ENCODE results near the gene SPOCK3.
"Not testable (repeated sequence)": the region's sequence is repeated elsewhere in the genome, so short reads cannot be mapped to it uniquely, and the experiment has no call there.

SPOCK3 gene

GRCh38 chr4:166798126-166798525 lies 436.2 kb downstream of the SPOCK3 start:
- no peak for FAIRE-seq

GRCh38 chr4:166777760-166778159 lies 456.5 kb downstream of the SPOCK3 start:
- FAIRE-seq: no peak

GRCh38 chr4:166763018-166763417 lies 471.3 kb downstream of the SPOCK3 start:
- no peak for FAIRE-seq

GRCh38 chr4:166741742-166742141 lies 492.6 kb downstream of the SPOCK3 start:
- no peak for FAIRE-seq

- not testable (repeated sequence) for FAIRE-seq
Measured at GRCh38 chr4:166739215-166739614, 495.1 kb downstream of the SPOCK3 start.

GRCh38 chr4:166737430-166737829 lies 496.9 kb downstream of the SPOCK3 start:
- no peak for FAIRE-seq

- no peak for FAIRE-seq
Measured at GRCh38 chr4:166735553-166735952, 498.7 kb downstream of the SPOCK3 start.

GRCh38 chr4:166734797-166735196 lies 499.5 kb downstream of the SPOCK3 start:
- no peak for FAIRE-seq

GRCh38 chr4:166733686-166734085 lies 500.6 kb downstream of the SPOCK3 start:
- no peak for FAIRE-seq

- FAIRE-seq: no peak
Measured at GRCh38 chr4:166726832-166727231, 507.5 kb downstream of the SPOCK3 start.

GRCh38 chr4:166724369-166724768 lies 509.9 kb downstream of the SPOCK3 start:
- no peak for FAIRE-seq

GRCh38 chr4:166723532-166724140 lies 510.7 kb downstream of the SPOCK3 start:
- FAIRE-seq: no peak

- FAIRE-seq: not testable (repeated sequence)
Measured at GRCh38 chr4:166715748-166716713, 518.3 kb downstream of the SPOCK3 start.

GRCh38 chr4:166700592-166700991 lies 533.7 kb downstream of the SPOCK3 start:
- FAIRE-seq: no peak

- FAIRE-seq: no peak
Measured at GRCh38 chr4:166688835-166689234, 545.5 kb downstream of the SPOCK3 start.

GRCh38 chr4:166687828-166688227 lies 546.5 kb downstream of the SPOCK3 start:
- FAIRE-seq: no peak

All from A204.1 (cell line).